Measurements from ENCODE around the gene PRR18.

Gene PRR18

GRCh38 chr6:166305562-166306117 is 2.6 kb downstream of the PRR18 start:
- DNase-seq: no peak

DNA sequence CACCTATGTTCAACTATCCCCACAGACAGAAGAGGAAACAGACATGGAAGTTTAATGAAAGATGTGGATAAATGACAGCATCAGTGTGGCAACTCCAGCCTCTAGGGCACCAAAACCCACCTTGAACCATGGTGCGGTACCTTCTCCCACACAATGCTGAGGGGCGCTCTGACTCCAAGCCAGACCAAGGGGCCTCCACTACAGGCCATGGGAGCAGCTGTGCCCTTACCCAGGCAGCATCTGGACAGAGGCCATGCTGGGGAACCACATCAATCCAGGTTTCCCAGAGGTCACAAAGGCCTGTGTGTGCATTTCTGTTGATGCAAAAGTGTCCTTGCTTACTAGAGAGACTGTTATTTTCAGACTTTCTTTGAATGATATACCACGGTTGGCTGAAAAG is 4.1 kb downstream of the PRR18 start:
- DNase-seq: no peak

GRCh38 chr6:166301611-166302529 is 6.3 kb downstream of the PRR18 start:
- DNase-seq: no peak

DNA sequence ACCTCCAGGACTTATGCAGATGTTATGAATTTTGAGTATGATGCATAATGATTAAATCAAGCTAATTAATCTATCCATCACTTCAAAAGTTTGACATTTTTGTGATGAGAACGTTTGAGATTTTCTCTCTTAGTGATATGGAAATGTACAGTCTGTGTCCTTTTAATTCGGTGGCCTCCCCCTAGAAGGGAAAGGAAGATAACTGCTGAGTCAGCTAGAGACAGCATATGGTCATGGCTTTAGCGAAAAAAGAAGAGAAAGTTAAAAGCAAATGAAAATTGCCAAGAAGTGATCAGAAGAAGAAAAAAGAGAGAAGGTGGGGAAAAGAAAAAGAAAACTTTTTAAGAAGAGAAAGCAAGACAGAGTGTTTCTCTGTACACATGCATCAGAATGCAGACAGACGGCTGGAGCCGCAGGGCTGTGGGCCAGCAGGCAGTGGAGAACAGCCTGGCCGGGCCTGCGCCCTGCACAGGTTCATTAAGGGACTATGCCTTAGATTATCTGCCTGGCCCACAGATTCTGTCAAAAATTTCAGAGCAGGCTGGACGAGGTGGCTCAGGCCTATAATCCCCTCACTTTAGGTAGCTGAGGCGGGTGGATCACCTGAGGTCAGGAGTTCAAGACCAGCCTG is 7.7 kb downstream of the PRR18 start:
- no peak for DNase-seq

DNA sequence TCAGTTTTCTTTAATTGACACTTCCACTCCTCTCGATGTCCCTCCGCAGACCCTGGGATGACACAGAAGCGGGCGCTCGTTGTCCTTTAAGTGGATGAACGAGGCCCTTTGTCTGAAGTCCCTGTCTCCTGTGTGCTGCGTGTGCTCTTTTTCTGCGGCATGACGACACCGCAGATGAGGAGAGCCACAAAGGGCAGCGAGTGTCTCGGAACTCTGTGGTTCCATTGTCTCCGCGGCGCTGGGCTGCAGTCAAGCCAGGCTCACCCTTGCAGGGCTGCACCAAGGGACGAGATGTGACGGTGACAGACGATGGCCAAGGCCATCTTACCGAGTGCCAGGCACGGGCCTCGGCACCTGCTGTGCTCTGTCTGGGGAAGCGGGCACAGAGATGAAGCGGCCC is 10.6 kb downstream of the PRR18 start:
- no peak for DNase-seq

GRCh38 chr6:166296035-166296883 is 11.9 kb downstream of the PRR18 start:
- DNase-seq: no peak

GRCh38 chr6:166293731-166294584 is 14.2 kb downstream of the PRR18 start:
- DNase-seq: no peak

GRCh38 chr6:166289207-166290060 is 18.8 kb downstream of the PRR18 start:
- no peak for DNase-seq

DNA sequence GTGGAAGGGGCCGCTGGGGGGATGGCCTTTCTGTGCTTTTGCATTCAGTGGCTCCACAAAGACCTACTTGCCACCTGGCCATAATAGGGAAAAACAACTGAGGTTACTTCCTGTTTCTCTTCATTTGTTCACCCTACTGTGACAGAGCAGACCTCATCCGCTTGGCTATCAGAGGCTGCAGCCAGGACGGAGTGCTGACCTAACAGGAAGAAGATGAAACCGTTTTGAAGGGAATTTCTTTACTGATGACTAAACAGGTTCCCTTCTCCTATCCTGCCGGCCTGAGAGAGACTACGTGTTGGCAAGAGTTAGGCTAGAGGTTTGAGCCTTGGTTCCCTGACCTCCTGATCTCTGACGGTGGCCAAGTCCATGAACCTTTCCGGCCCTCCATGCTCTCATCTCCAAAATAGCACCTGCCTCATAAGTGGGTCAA is 21.3 kb downstream of the PRR18 start:
- DNase-seq: no peak

- no peak for DNase-seq
These were observed 23.0 kb downstream of the PRR18 start for GRCh38 chr6:166285233-166285632.

- no peak for DNase-seq
These were observed 23.6 kb downstream of the PRR18 start for GRCh38 chr6:166284640-166285039.

DNA sequence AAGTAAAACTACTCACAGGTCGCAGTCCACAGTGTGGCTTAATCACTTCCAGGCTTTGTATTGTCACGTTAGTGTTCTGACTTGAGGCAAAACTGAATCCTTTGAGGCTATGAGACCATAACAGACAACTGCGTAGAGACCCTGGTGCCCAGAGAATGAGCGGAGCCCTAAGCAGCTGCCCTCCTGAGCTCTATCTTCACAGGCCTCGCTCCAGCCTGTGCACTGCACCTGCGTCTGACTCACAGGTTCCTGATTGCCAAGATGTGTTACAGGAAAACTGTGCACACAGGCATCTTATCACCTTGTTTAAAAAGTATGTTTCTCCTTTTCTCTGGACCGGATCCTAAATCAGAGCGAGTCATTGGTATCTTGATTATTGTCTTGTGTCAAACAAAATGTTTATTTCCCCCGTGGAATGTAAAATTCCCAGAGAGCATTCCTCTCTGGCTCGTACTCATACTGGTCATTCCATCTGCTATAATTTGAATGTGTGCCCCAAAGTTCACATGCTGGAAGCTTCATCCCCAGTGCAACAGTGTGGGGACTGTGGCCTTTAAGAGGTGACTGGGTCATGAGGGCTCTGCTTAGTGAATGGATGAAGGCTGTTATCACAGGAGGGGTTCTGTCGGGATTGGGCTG is 25.7 kb downstream of the PRR18 start:
- DNase-seq: no peak

- no peak for DNase-seq
These were observed 27.1 kb downstream of the PRR18 start for GRCh38 chr6:166281104-166281503.

- DNase-seq: no peak
These were observed 28.9 kb downstream of the PRR18 start for GRCh38 chr6:166279393-166279679.

- DNase-seq: no peak
These were observed 29.4 kb downstream of the PRR18 start for GRCh38 chr6:166278579-166279392.

- DNase-seq: no peak
These were observed 30.2 kb downstream of the PRR18 start for GRCh38 chr6:166277892-166278578.

DNA sequence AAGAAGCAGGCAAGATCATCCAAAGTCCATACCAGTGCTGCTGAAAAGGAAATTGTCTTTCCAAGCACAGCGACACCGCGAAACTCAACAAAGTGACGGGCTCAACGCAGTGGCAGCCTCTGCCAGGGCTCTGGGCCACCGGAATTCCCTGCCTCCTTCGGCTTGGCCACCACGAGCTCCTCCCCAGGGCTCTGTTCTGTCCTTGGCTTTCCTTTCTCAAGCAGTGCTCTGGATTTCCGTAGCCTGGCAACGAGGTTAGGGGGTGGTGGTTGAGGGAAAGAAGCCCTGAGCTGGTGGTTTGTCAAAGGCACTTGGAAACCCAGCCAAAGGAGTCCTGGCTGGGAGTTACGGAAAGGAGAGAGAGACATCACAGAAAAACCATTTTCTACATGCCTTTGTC is 31.2 kb downstream of the PRR18 start:
- no peak for DNase-seq

DNA sequence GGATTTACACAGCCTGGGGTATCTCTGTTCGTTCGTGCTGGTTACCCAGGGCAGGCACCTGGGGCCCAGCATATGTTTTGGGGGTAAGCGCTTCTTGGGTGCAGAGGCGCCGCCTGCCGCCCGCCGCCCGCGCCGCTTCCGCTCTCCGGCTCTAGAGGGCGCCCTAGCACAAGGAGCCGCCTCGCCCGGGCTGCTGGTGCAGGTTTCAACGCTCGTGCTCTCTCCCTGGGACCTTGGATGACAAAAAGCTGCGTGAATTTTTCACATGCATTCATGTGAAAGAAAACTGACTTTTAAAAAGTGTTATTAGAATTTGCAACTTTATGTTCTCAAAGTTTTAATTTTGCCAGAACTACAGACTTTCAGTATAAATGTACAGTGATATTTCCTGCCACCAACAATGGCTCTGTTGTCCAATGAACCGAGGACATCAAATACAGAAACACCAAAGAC is 32.5 kb downstream of the PRR18 start:
- DNase-seq: no peak

DNA sequence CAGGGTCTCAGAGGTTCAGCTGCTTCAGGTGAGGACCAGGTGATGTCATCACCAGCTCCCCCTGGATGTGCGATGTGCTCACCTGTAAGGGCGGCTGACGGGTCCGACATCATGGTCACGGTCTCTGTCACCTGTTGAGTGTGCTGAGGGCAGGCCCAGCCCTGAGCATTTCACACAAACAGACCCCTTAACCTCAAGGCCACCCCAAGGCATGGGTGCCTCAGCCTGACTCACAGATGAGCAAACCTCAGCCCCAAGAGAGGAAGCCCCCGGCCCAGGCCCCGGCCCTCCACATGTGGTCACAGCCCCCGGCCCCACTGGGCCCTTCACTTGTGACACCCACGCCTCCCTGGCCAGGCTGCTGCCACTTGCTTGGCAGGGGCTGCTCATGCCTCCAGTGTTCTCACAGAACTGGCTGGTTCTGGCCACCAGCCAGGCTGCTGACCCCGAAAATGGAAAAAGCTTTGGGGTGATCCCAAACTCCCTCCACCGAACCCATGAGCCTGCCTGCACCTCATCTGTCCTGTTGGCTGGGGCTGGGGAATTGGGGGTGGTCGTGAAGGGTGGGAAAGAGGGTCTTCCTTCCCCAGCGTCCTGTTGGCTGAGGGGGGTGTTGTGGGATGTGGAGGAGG is 33.3 kb downstream of the PRR18 start:
- DNase-seq: no peak

All from SIG-M5 (cell line).